ENCODE data around the gene AATK. TPM values are rescaled to one million over a fixed set of nuclear protein-coding genes. Genes with fewer than 3 reads are reported as not detected.

Gene AATK
- total and polyA plus RNA-seq, 2 of the 13 experiments (the other 11 are each of a cell fraction or from before 2014, with no cell fraction given), result 2.9 to 8.4 TPM

GRCh38 chr17:81164371-81165245 is 1.4 kb downstream of the AATK start (continued):
- TF ChIP-seq, protein P1, sequence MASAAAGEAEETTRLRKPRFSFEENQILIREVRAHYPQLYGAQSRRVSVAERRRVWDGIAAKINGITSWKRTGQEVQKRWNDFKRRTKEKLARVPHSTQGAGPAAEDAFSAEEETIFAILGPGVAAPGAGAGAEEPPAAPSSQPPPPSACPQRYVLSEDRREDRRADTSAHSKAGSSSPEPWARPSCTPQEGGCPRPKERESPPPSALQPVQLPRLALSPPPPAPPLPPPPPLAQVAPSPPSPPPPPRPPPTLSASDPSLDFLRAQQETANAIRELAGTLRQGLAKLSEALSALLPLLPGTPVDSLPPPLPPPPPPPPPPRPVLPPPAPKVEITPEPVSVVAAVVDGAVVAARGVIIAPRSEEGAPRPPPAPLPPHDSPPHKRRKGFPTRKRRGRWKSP (CRISPR knock-in tag; IDR thresholded peaks at IDR 0.05), result no peak
- TF ChIP-seq, protein P2, sequence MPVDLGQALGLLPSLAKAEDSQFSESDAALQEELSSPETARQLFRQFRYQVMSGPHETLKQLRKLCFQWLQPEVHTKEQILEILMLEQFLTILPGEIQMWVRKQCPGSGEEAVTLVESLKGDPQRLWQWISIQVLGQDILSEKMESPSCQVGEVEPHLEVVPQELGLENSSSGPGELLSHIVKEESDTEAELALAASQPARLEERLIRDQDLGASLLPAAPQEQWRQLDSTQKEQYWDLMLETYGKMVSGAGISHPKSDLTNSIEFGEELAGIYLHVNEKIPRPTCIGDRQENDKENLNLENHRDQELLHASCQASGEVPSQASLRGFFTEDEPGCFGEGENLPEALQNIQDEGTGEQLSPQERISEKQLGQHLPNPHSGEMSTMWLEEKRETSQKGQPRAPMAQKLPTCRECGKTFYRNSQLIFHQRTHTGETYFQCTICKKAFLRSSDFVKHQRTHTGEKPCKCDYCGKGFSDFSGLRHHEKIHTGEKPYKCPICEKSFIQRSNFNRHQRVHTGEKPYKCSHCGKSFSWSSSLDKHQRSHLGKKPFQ (CRISPR knock-in tag; IDR thresholded peaks at IDR 0.05; ENCODE audit: insufficient replicate concordance), result no peak
- no peak for TF ChIP-seq NFE2L1 (CRISPR knock-in tag; IDR thresholded peaks at IDR 0.05; ENCODE audit: borderline replicate concordance)
- no peak for TF ChIP-seq NFATC3 (CRISPR knock-in tag; IDR thresholded peaks at IDR 0.05)
- no peak for TF ChIP-seq ZNF607 (CRISPR knock-in tag; IDR thresholded peaks at IDR 0.05; ENCODE audit: borderline replicate concordance)
- no peak for TF ChIP-seq ZNF790 (CRISPR knock-in tag; IDR thresholded peaks at IDR 0.05; ENCODE audit: borderline replicate concordance)
- TF ChIP-seq HOXA5 (CRISPR knock-in tag; IDR thresholded peaks at IDR 0.05), result no peak
- TF ChIP-seq GZF1 (CRISPR knock-in tag; IDR thresholded peaks at IDR 0.05), result no peak
- no peak for TF ChIP-seq THAP7 (CRISPR knock-in tag; IDR thresholded peaks at IDR 0.05)
- no peak for TF ChIP-seq SATB2 (CRISPR knock-in tag; IDR thresholded peaks at IDR 0.05)
- peak; percentile 43; the same call in 1 of the 2 replicates for TF ChIP-seq ZNF644 (CRISPR knock-in tag; IDR thresholded peaks at IDR 0.05; ENCODE audit: low read depth)
- no peak for TF ChIP-seq RXRB (CRISPR knock-in tag; IDR thresholded peaks at IDR 0.05; ENCODE audit: borderline replicate concordance)
- TF ChIP-seq KLF6 (CRISPR knock-in tag; IDR thresholded peaks at IDR 0.05), result no peak
- no peak for TF ChIP-seq TFE3 (CRISPR knock-in tag; IDR thresholded peaks at IDR 0.05)
- TF ChIP-seq, protein P3, sequence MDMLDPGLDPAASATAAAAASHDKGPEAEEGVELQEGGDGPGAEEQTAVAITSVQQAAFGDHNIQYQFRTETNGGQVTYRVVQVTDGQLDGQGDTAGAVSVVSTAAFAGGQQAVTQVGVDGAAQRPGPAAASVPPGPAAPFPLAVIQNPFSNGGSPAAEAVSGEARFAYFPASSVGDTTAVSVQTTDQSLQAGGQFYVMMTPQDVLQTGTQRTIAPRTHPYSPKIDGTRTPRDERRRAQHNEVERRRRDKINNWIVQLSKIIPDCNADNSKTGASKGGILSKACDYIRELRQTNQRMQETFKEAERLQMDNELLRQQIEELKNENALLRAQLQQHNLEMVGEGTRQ (IDR thresholded peaks at IDR 0.05; ENCODE audit: low read depth, low read length), result no peak
- TF ChIP-seq, protein P3 (CRISPR knock-in tag; IDR thresholded peaks at IDR 0.05; ENCODE audit: borderline replicate concordance), result no peak
- TF ChIP-seq, protein P4, sequence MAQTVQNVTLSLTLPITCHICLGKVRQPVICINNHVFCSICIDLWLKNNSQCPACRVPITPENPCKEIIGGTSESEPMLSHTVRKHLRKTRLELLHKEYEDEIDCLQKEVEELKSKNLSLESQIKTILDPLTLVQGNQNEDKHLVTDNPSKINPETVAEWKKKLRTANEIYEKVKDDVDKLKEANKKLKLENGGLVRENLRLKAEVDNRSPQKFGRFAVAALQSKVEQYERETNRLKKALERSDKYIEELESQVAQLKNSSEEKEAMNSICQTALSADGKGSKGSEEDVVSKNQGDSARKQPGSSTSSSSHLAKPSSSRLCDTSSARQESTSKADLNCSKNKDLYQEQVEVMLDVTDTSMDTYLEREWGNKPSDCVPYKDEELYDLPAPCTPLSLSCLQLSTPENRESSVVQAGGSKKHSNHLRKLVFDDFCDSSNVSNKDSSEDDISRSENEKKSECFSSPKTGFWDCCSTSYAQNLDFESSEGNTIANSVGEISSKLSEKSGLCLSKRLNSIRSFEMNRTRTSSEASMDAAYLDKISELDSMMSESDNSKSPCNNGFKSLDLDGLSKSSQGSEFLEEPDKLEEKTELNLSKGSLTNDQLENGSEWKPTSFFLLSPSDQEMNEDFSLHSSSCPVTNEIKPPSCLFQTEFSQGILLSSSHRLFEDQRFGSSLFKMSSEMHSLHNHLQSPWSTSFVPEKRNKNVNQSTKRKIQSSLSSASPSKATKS (CRISPR knock-in tag; IDR thresholded peaks at IDR 0.05), result no peak
- no peak for TF ChIP-seq ZNF337 (CRISPR knock-in tag; IDR thresholded peaks at IDR 0.05; ENCODE audit: borderline replicate concordance, low read depth)

Data from HepG2 (cell line).